WTC11 (cell line): ENCODE results near the gene CYBB. TPM values are rescaled to one million over a fixed set of nuclear protein-coding genes. Genes with fewer than 3 reads are reported as not detected.

ENCODE experiments used
- ATAC-seq: fragments of 200-7000 bp; cut with Tn5 transposase; 2 replicates; pipeline ENCODE4 v1.10.0; 2021; ENCODE audit warnings: mild to moderate bottlenecking, moderate library complexity
- CTCF ChIA-PET: fragments of 300-600 bp; sonication (Branson Sonifier 250); formaldehyde crosslinking; loops from one replicate; lab custom pipeline; 2021; ENCODE audit warnings: antibody characterized with exemption; lab: Charles Lee
- POLR2A ChIA-PET: fragments of 350-600 bp; sonication (Branson Sonifier 250); formaldehyde crosslinking; loops from one replicate; lab custom pipeline; 2021; ENCODE audit warnings: antibody characterized with exemption; lab: Charles Lee
- DNase-seq: peaks from one replicate; pipeline ENCODE4 v3.0.0; 2021; ENCODE audit warnings: low spot score
- H3K27ac Mint-ChIP-seq: 2 replicates; pipeline ENCODE4 v1.8.0; 2021; ENCODE audit warnings: mixed read lengths
- H3K27me3 Mint-ChIP-seq: 2 replicates; pipeline ENCODE4 v1.8.0; 2021; ENCODE audit warnings: low read depth, mild to moderate bottlenecking, moderate library complexity, mixed read lengths
- H3K36me3 Mint-ChIP-seq: 2 replicates; pipeline ENCODE4 v1.8.0; 2021; ENCODE audit warnings: mixed read lengths
- H3K4me1 Mint-ChIP-seq: 2 replicates; pipeline ENCODE4 v1.8.0; 2022; ENCODE audit warnings: mixed read lengths
- H3K4me3 Mint-ChIP-seq: 2 replicates; pipeline ENCODE4 v1.8.0; 2021; ENCODE audit warnings: mild to moderate bottlenecking, moderate library complexity, mixed read lengths
- H3K9me3 Mint-ChIP-seq: 2 replicates; pipeline ENCODE4 v1.8.0; 2021; ENCODE audit warnings: mixed read lengths
- ARID4B ChIP-seq: sonication (generic); formaldehyde crosslinking; IDR thresholded peaks from 2 replicates; pipeline ENCODE4 v1.8.0; 2023; ENCODE audit warnings: missing genetic modification reagents, mild to moderate bottlenecking, borderline replicate concordance
- ATF2 ChIP-seq: sonication (generic); formaldehyde crosslinking; IDR thresholded peaks from 2 replicates; pipeline ENCODE4 v1.8.1; 2022; ENCODE audit warnings: low read depth, missing genetic modification reagents, borderline replicate concordance
- ATF3 ChIP-seq: sonication (generic); formaldehyde crosslinking; conservative IDR thresholded peaks from 2 replicates; pipeline ENCODE4 v1.8.1; 2022; ENCODE audit warnings: mild to moderate bottlenecking, missing genetic modification reagents
- CREM ChIP-seq: sonication (generic); formaldehyde crosslinking; IDR thresholded peaks from 2 replicates; pipeline ENCODE4 v1.8.1; 2022; ENCODE audit warnings: mild to moderate bottlenecking, missing genetic modification reagents, moderate library complexity
- ELF4 ChIP-seq: sonication (generic); formaldehyde crosslinking; IDR thresholded peaks from 2 replicates; pipeline ENCODE4 v1.8.1; 2022; ENCODE audit warnings: low read depth, mild to moderate bottlenecking, moderate library complexity, missing genetic modification reagents
- ERG ChIP-seq: fragments of 250-450 bp; sonication (Bioruptor Pico); IDR thresholded peaks from 2 replicates; pipeline ENCODE4 v1.8.0; 2021; ENCODE audit warnings: mild to moderate bottlenecking
- ETV6 ChIP-seq: sonication (generic); formaldehyde crosslinking; IDR thresholded peaks from 2 replicates; pipeline ENCODE4 v1.8.1; 2022; ENCODE audit warnings: mild to moderate bottlenecking, missing genetic modification reagents
- FOXK1 ChIP-seq: sonication (generic); formaldehyde crosslinking; IDR thresholded peaks from 2 replicates; pipeline ENCODE4 v1.8.0; 2022; ENCODE audit warnings: mild to moderate bottlenecking, moderate library complexity, missing genetic modification reagents
- IRF2 ChIP-seq: sonication (generic); formaldehyde crosslinking; IDR thresholded peaks from 2 replicates; pipeline ENCODE4 v1.8.0; 2022; ENCODE audit warnings: low read depth, missing genetic modification reagents, borderline replicate concordance
- NR1H2 ChIP-seq: sonication (generic); formaldehyde crosslinking; IDR thresholded peaks from 2 replicates; pipeline ENCODE4 v1.9.0; 2021; ENCODE audit warnings: mild to moderate bottlenecking, moderate library complexity, missing genetic modification reagents
- NR3C1 ChIP-seq: sonication (generic); formaldehyde crosslinking; conservative IDR thresholded peaks from 2 replicates; pipeline ENCODE4 v1.8.1; 2023; ENCODE audit warnings: low read depth, mild to moderate bottlenecking, missing genetic modification reagents
- PRRX2 ChIP-seq: fragments of 250-450 bp; sonication (Bioruptor Pico); IDR thresholded peaks from 2 replicates; pipeline ENCODE4 v1.8.0; 2021; ENCODE audit warnings: mild to moderate bottlenecking
- STAT6 ChIP-seq: sonication (generic); formaldehyde crosslinking; conservative IDR thresholded peaks from 2 replicates; pipeline ENCODE4 v1.8.1; 2023; ENCODE audit warnings: mild to moderate bottlenecking, low read depth, missing genetic modification reagents, moderate library complexity
- TP53 ChIP-seq: sonication (generic); formaldehyde crosslinking; IDR thresholded peaks from 2 replicates; pipeline ENCODE4 v1.8.1; 2023; ENCODE audit warnings: mild to moderate bottlenecking, missing genetic modification reagents
- ZBTB43 ChIP-seq: sonication (generic); formaldehyde crosslinking; IDR thresholded peaks from 2 replicates; pipeline ENCODE4 v1.8.1; 2023; ENCODE audit warnings: mild to moderate bottlenecking, missing genetic modification reagents
- ZNF396 ChIP-seq: fragments of 250-450 bp; sonication (Bioruptor Pico); IDR thresholded peaks from 2 replicates; pipeline ENCODE4 v1.8.0; 2021; ENCODE audit warnings: mild to moderate bottlenecking, moderate library complexity, borderline replicate concordance
- ZNF425 ChIP-seq: fragments of 250-450 bp; sonication (Bioruptor Pico); conservative IDR thresholded peaks from 2 replicates; pipeline ENCODE4 v1.9.0; 2021; ENCODE audit warnings: mild to moderate bottlenecking
- total RNA-seq: library from RNA; stranded (reverse); gene quantifications from 3 replicates; pipeline ENCODE4 v1.2.3, GENCODE V29; 2021

The CYBB gene
- total RNA-seq, 1 experiment from 2014 or later: 0.22 TPM

GRCh38 chrX:37817176-37817575 is 37.3 kb downstream of the CYBB start (continued):
- TF ChIP-seq ZBTB43 (CRISPR knock-in tag) (no peak), ZNF425 (CRISPR knock-in tag) (no peak), STAT6 (CRISPR knock-in tag) (no peak), IRF2 (no peak), ELF4 (no peak), ZNF396 (CRISPR knock-in tag) (no peak), NR1H2 (CRISPR knock-in tag) (no peak), ERG (CRISPR knock-in tag) (no peak), CREM (no peak)

- Mint-ChIP-seq H3K4me1 (no peaks in the 10 kb centered on the region), H3K9me3 (no peaks in the 10 kb centered on the region), H3K27ac (no peak overlapping the region), H3K36me3 (no peaks in the 10 kb centered on the region), H3K27me3 (no peaks in the 10 kb centered on the region)
- CTCF ChIA-PET: no interaction called here
- no peak for ATAC-seq
- DNase-seq: no peak
- POLR2A ChIA-PET: no interaction called here
- TF ChIP-seq ARID4B (no peak), ATF2 (CRISPR knock-in tag) (no peak), FOXK1 (CRISPR knock-in tag) (no peak), ETV6 (CRISPR knock-in tag) (no peak), TP53 (no peak), NR3C1 (no peak), ATF3 (CRISPR knock-in tag) (no peak), PRRX2 (CRISPR knock-in tag) (no peak)
- TF ChIP-seq, all 79 proteins: peak for 0
- H3K4me3 Mint-ChIP-seq: no peak overlapping the region
Observed at GRCh38 chrX:37817579-37817978, 37.7 kb downstream of the CYBB start.
